SK-N-SH (cell line): Measurements from ENCODE around the gene SLC4A2.

Source experiments
- ELF1 ChIP-seq: IDR thresholded peaks from 2 replicates; pipeline ENCODE4 v1.4.0; 2012
- FOXJ3 ChIP-seq: sonication (generic); formaldehyde crosslinking; IDR thresholded peaks from 2 replicates; pipeline ENCODE4 v1.5.1; 2020; ENCODE audit warnings: mild to moderate bottlenecking, missing genetic modification reagents
- FOXM1 ChIP-seq: IDR thresholded peaks from 2 replicates; pipeline ENCODE4 v1.4.0; 2012; ENCODE audit warnings: low read depth, mild to moderate bottlenecking
- POLR2AphosphoS5 ChIP-seq: IDR thresholded peaks from 2 replicates; pipeline ENCODE4 v1.6.1; 2012; ENCODE audit warnings: low read depth, low read length
- RAD21 ChIP-seq: IDR thresholded peaks from 2 replicates; pipeline ENCODE4 v1.6.1; 2012; ENCODE audit warnings: mild to moderate bottlenecking, low read length
- RFX5 ChIP-seq: IDR thresholded peaks from 2 replicates; pipeline ENCODE4 v1.6.1; 2012; ENCODE audit warnings: mild to moderate bottlenecking, improper control_type of control experiment, low read length
- TAF1 ChIP-seq: IDR thresholded peaks from 2 replicates; pipeline ENCODE4 v1.6.1; 2012; ENCODE audit warnings: low read depth, mild to moderate bottlenecking, low read length, moderate library complexity, borderline replicate concordance
- TCF12 ChIP-seq: IDR thresholded peaks from 2 replicates; pipeline ENCODE4 v1.4.0; 2012
- TF ChIP-seq, protein P1 (sequence below): IDR thresholded peaks from 2 replicates; pipeline ENCODE4 v1.6.1; 2012; ENCODE audit warnings: mild to moderate bottlenecking, low read depth, low read length, moderate library complexity
- TF ChIP-seq, protein P2 (sequence below): fragments of 200-600 bp; sonication (generic); IDR thresholded peaks from 2 replicates; pipeline ENCODE4 v1.6.1; 2017; ENCODE audit warnings: antibody characterized with exemption, mild to moderate bottlenecking, moderate library complexity

DNA sequence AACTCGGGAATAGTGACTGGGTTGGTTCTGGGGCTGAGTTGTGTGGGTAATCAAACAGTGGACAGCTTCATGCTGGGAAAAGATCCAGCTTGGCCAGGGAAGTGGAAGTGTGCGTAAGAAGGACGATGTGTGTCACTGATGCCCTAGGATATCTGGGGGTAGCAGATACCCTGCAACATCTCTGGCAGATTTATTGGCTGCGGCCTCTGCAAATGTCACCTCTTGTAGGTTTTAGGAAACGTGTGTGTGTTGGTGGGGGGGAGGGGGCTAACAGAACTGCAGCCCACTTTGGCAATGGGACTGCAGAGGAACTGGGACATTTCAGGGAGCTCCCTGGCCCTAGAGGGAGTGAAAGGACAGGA lies 25.9 kb downstream of the SLC4A2 start:
- TF ChIP-seq, protein P1, sequence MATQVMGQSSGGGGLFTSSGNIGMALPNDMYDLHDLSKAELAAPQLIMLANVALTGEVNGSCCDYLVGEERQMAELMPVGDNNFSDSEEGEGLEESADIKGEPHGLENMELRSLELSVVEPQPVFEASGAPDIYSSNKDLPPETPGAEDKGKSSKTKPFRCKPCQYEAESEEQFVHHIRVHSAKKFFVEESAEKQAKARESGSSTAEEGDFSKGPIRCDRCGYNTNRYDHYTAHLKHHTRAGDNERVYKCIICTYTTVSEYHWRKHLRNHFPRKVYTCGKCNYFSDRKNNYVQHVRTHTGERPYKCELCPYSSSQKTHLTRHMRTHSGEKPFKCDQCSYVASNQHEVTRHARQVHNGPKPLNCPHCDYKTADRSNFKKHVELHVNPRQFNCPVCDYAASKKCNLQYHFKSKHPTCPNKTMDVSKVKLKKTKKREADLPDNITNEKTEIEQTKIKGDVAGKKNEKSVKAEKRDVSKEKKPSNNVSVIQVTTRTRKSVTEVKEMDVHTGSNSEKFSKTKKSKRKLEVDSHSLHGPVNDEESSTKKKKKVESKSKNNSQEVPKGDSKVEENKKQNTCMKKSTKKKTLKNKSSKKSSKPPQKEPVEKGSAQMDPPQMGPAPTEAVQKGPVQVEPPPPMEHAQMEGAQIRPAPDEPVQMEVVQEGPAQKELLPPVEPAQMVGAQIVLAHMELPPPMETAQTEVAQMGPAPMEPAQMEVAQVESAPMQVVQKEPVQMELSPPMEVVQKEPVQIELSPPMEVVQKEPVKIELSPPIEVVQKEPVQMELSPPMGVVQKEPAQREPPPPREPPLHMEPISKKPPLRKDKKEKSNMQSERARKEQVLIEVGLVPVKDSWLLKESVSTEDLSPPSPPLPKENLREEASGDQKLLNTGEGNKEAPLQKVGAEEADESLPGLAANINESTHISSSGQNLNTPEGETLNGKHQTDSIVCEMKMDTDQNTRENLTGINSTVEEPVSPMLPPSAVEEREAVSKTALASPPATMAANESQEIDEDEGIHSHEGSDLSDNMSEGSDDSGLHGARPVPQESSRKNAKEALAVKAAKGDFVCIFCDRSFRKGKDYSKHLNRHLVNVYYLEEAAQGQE: no peak
- no peak for TF ChIP-seq POLR2AphosphoS5
- TF ChIP-seq, protein P2, sequence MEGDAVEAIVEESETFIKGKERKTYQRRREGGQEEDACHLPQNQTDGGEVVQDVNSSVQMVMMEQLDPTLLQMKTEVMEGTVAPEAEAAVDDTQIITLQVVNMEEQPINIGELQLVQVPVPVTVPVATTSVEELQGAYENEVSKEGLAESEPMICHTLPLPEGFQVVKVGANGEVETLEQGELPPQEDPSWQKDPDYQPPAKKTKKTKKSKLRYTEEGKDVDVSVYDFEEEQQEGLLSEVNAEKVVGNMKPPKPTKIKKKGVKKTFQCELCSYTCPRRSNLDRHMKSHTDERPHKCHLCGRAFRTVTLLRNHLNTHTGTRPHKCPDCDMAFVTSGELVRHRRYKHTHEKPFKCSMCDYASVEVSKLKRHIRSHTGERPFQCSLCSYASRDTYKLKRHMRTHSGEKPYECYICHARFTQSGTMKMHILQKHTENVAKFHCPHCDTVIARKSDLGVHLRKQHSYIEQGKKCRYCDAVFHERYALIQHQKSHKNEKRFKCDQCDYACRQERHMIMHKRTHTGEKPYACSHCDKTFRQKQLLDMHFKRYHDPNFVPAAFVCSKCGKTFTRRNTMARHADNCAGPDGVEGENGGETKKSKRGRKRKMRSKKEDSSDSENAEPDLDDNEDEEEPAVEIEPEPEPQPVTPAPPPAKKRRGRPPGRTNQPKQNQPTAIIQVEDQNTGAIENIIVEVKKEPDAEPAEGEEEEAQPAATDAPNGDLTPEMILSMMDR: no peak
- TF ChIP-seq FOXJ3 (CRISPR knock-in tag): no peak
- TF ChIP-seq TCF12: no peak
- no peak for TF ChIP-seq ELF1
- TF ChIP-seq RFX5: no peak
- TF ChIP-seq TAF1: no peak
- no peak for TF ChIP-seq FOXM1
- TF ChIP-seq RAD21: no peak
